AG09319 (cell line): ENCODE measurements around the gene HTR7.

Experiments
- DNase-seq: peaks from one replicate; pipeline ENCODE4 v3.0.0-alpha.2; 2010; ENCODE audit warnings: low read depth; ENCODE audit errors: extremely low read depth
- CTCF ChIP-seq: IDR thresholded peaks from 2 replicates; pipeline ENCODE4 v1.5.1; 2011; ENCODE audit warnings: low read depth, mild to moderate bottlenecking, inconsistent platforms, low read length, moderate library complexity

HTR7 gene

GRCh38 chr10:90856964-90857634 lies 740 bp downstream of the HTR7 start:
- TF ChIP-seq CTCF: no peak
- no peak for DNase-seq

DNA sequence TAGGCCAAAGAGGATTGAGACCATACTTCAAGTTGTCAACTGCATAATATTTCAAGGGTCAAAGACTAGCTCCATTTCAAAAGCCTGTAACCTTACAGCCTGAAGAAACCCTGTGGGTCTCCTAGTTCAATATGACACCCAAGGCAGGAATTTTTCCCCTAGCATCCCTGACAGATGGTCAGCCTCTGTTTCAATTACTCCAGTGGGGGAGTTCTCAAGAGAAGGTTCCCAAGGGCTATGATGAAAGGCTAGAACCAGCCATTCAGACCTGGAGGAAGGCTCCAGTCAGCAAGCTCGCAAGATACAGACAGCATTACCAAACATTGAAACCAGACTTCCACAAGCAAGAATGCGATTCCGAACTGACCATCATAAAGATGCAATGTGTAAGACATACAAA lies 1.6 kb downstream of the HTR7 start:
- TF ChIP-seq CTCF: no peak
- DNase-seq: no peak

GRCh38 chr10:90855126-90855525 lies 2.7 kb downstream of the HTR7 start:
- DNase-seq: no peak
- TF ChIP-seq CTCF: no peak

- TF ChIP-seq CTCF: no peak
- no peak for DNase-seq
Observed at GRCh38 chr10:90849956-90850749, 7.7 kb downstream of the HTR7 start.

DNA sequence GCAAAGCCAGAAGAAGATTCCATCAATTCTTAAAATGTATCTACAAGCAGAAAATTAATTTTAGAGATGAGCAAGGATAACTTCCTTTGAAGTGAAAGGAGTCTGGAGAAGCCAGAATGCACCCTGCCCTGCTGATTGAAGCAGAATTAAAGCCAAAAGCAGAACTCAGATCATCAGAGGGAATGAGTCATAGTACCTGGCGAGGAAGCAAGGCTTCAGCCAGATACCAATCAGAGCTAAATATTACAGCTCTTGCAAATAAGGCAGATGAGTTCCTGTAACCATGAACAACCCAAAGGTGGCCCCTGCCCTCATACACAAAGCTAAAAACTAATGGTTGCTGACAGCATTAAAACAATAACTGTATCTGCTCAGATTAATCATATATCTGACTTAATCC lies 10.4 kb downstream of the HTR7 start:
- DNase-seq: no peak
- no peak for TF ChIP-seq CTCF

GRCh38 chr10:90846746-90847145 lies 11.1 kb downstream of the HTR7 start:
- no peak for TF ChIP-seq CTCF
- DNase-seq: no peak

GRCh38 chr10:90845726-90846125 lies 12.1 kb downstream of the HTR7 start:
- TF ChIP-seq CTCF: no peak
- no peak for DNase-seq
